HEK293 (cell line): ENCODE data around the gene WDR1.

Experiments used
- CTCF ChIP-seq: fragments of 450-650 bp; formaldehyde crosslinking; IDR thresholded peaks from 2 replicates; pipeline ENCODE4 v1.5.1; 2016; ENCODE audit warnings: missing biosample characterization, missing genetic modification characterization
- ELK4 ChIP-seq: IDR thresholded peaks from 2 replicates; pipeline ENCODE4 v1.6.1; 2011; ENCODE audit warnings: mild to moderate bottlenecking, low read depth, low read length, borderline replicate concordance
- GLIS1 ChIP-seq: fragments of 450-650 bp; formaldehyde crosslinking; IDR thresholded peaks from 2 replicates; pipeline ENCODE4 v1.5.1; 2016; ENCODE audit warnings: missing biosample characterization, missing genetic modification characterization
- OSR2 ChIP-seq: fragments of 450-650 bp; formaldehyde crosslinking; IDR thresholded peaks from 2 replicates; pipeline ENCODE4 v1.5.1; 2016; ENCODE audit warnings: missing biosample characterization, missing genetic modification characterization
- OVOL3 ChIP-seq: fragments of 450-650 bp; formaldehyde crosslinking; IDR thresholded peaks from 2 replicates; pipeline ENCODE4 v1.5.1; 2016; ENCODE audit warnings: missing biosample characterization, missing genetic modification characterization
- REST ChIP-seq: fragments of 450-650 bp; formaldehyde crosslinking; IDR thresholded peaks from 2 replicates; pipeline ENCODE4 v1.5.1; 2016; ENCODE audit warnings: missing biosample characterization, missing genetic modification characterization
- SP2 ChIP-seq: fragments of 450-650 bp; formaldehyde crosslinking; IDR thresholded peaks from 2 replicates; pipeline ENCODE4 v1.5.1; 2016; ENCODE audit warnings: missing biosample characterization, missing genetic modification characterization
- ZBTB7A ChIP-seq: fragments of 450-650 bp; formaldehyde crosslinking; IDR thresholded peaks from 2 replicates; pipeline ENCODE4 v1.5.1; 2016; ENCODE audit warnings: low read depth, missing biosample characterization, missing genetic modification characterization
- ZNF138 ChIP-seq: fragments of 450-650 bp; formaldehyde crosslinking; IDR thresholded peaks from 2 replicates; pipeline ENCODE4 v1.5.1; 2016; ENCODE audit warnings: missing biosample characterization, missing genetic modification characterization, borderline replicate concordance
- ZNF530 ChIP-seq: fragments of 450-650 bp; formaldehyde crosslinking; IDR thresholded peaks from 2 replicates; pipeline ENCODE4 v1.5.1; 2016; ENCODE audit warnings: low read depth, missing biosample characterization, missing genetic modification characterization
- ZNF664 ChIP-seq: fragments of 450-650 bp; formaldehyde crosslinking; IDR thresholded peaks from 2 replicates; pipeline ENCODE4 v1.5.1; 2016; ENCODE audit warnings: missing biosample characterization, missing genetic modification characterization
- TF ChIP-seq, protein P1 (sequence below): fragments of 450-650 bp; formaldehyde crosslinking; IDR thresholded peaks from 2 replicates; pipeline ENCODE4 v1.5.1; 2016; ENCODE audit warnings: missing biosample characterization, missing genetic modification characterization

DNA sequence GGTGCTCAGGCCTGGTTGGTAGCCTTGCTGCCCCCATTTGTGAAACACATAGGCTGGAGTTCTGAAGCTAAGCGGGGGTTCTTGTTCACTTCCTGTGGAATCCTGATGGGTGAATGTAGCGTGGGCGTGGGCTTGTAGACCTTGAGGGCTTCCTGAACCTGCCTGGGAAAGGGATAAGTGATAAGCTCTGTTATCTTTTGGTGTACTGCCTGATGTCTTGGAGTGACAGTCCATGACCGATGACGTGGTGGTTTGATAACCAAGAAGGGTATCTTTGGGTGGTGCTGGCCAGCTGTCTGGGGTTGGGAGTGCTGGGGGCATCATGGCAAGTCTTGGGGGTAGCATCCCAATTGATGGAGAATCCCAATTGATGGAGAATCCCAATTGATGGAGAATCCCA lies 17.5 kb upstream of the WDR1 start:
- TF ChIP-seq CTCF (tag by site-specific recombination), result no peak
- TF ChIP-seq GLIS1 (tag by site-specific recombination), result no peak
- no peak for TF ChIP-seq ZNF138
- TF ChIP-seq ZNF664 (tag by site-specific recombination), result no peak
- no peak for TF ChIP-seq ZNF530 (tag by site-specific recombination)
- TF ChIP-seq SP2 (tag by site-specific recombination), result no peak
- TF ChIP-seq ZBTB7A (tag by site-specific recombination), result no peak
- TF ChIP-seq, protein P1, sequence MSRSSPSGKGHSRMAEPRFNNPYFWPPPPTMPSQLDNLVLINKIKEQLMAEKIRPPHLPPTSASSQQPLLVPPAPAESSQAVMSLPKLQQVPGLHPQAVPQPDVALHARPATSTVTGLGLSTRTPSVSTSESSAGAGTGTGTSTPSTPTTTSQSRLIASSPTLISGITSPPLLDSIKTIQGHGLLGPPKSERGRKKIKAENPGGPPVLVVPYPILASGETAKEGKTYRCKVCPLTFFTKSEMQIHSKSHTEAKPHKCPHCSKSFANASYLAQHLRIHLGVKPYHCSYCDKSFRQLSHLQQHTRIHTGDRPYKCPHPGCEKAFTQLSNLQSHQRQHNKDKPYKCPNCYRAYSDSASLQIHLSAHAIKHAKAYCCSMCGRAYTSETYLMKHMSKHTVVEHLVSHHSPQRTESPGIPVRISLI (tag by site-specific recombination), result no peak
- no peak for TF ChIP-seq ELK4
- no peak for TF ChIP-seq OVOL3 (tag by site-specific recombination)
- TF ChIP-seq REST (tag by site-specific recombination), result no peak
- no peak for TF ChIP-seq OSR2 (tag by site-specific recombination)
